Naive thymus-derived CD4-positive, alpha-beta T cell (primary cell): ENCODE measurements around the gene ATOH8. TPM values are rescaled to one million over a fixed set of nuclear protein-coding genes. Genes with fewer than 3 reads are reported as not detected.

Source experiments
- ATAC-seq: fragments of 150-1000 bp; cut with Tn5 transposase; 2 replicates; pipeline ENCODE4 v1.10.0; 2021; ENCODE audit warnings: mild to moderate bottlenecking, moderate library complexity
- CTCF ChIA-PET: fragments of 350-600 bp; sonication (Branson Sonifier 250); formaldehyde crosslinking; loops from one replicate; lab custom pipeline; 2021; ENCODE audit warnings: antibody characterized with exemption; lab: Charles Lee
- POLR2A ChIA-PET: fragments of 350-600 bp; sonication (Branson Sonifier 250); formaldehyde crosslinking; loops from one replicate; lab custom pipeline; 2021; ENCODE audit warnings: antibody characterized with exemption, inconsistent platforms; lab: Charles Lee
- DNase-seq, 9 donors: peaks; one replicate each; pipeline versions ENCODE4 v3.0.0 to v3.0.0-alpha.2; 2020 to 2022; ENCODE audit warnings: mixed read lengths in 1 of 9
- H3K27ac ChIP-seq: one replicate; pipeline ENCODE4 v1.7.0; 2013; ENCODE audit warnings: mild to moderate bottlenecking, low read depth, low read length, moderate library complexity
- H3K27me3 ChIP-seq, 2 donors: one replicate each; pipeline ENCODE4 v1.7.0; 2013; ENCODE audit warnings: low read length in 2 of 2, mild to moderate bottlenecking in 2 of 2, moderate library complexity in 2 of 2; ENCODE audit not compliant: control insufficient read depth in 2 of 2, insufficient read depth in 2 of 2
- H3K36me3 ChIP-seq, 3 experiments: 1 replicate in 2 of 3; 2 replicates in 1 of 3; pipeline ENCODE4 v1.7.0; 2013; ENCODE audit warnings: low read length in 3 of 3, mild to moderate bottlenecking in 3 of 3, moderate library complexity in 1 of 3; ENCODE audit not compliant: insufficient read depth in 3 of 3, control insufficient read depth in 2 of 3
- H3K4me1 ChIP-seq, 2 donors: one replicate each; pipeline ENCODE4 v1.7.0; 2013; ENCODE audit warnings: low read length in 2 of 2, mild to moderate bottlenecking in 2 of 2, moderate library complexity in 1 of 2; ENCODE audit not compliant: control insufficient read depth in 2 of 2, insufficient read depth in 2 of 2
- H3K4me3 ChIP-seq: 2 replicates; pipeline ENCODE4 v1.7.0; 2013; ENCODE audit warnings: mild to moderate bottlenecking, low read length
- H3K9me3 ChIP-seq, 3 experiments: 1 replicate in 2 of 3; 2 replicates in 1 of 3; pipeline ENCODE4 v1.7.0; 2013; ENCODE audit warnings: low read length in 3 of 3; ENCODE audit not compliant: control insufficient read depth in 2 of 3
- H3K27ac Mint-ChIP-seq, 9 donors: one replicate each; pipeline ENCODE4 v1.8.0; 2020 to 2022; ENCODE audit warnings: mixed read lengths in 9 of 9, mild to moderate bottlenecking in 8 of 9, moderate library complexity in 5 of 9, inconsistent platforms in 2 of 9
- H3K27me3 Mint-ChIP-seq, 5 donors: one replicate each; pipeline ENCODE4 v1.8.0; 2021 to 2022; ENCODE audit warnings: mixed read lengths in 5 of 5, mild to moderate bottlenecking in 1 of 5
- H3K36me3 Mint-ChIP-seq, 5 donors: one replicate each; pipeline ENCODE4 v1.8.0; 2020 to 2022; ENCODE audit warnings: mixed read lengths in 5 of 5, mild to moderate bottlenecking in 3 of 5, inconsistent platforms in 1 of 5
- H3K4me1 Mint-ChIP-seq, 7 donors: one replicate each; pipeline ENCODE4 v1.8.0; 2020 to 2022; ENCODE audit warnings: mixed read lengths in 7 of 7, mild to moderate bottlenecking in 3 of 7, inconsistent platforms in 1 of 7
- H3K4me3 Mint-ChIP-seq, 10 donors: one replicate each; pipeline ENCODE4 v1.8.0; 2020 to 2022; ENCODE audit warnings: mild to moderate bottlenecking in 10 of 10, mixed read lengths in 10 of 10, moderate library complexity in 6 of 10, inconsistent platforms in 2 of 10
- H3K9me3 Mint-ChIP-seq, 11 donors: one replicate each; pipeline ENCODE4 v1.8.0; 2020 to 2022; ENCODE audit warnings: mixed read lengths in 11 of 11, mild to moderate bottlenecking in 4 of 11, inconsistent platforms in 1 of 11, moderate library complexity in 1 of 11
- intact Hi-C, 2 donors: fragments of 100-400 bp; cut with micrococcal nuclease; formaldehyde crosslinking; loops; one replicate each; pipeline ENCODE4 v1.15.1; 2023
- polyA plus RNA-seq, 2 donors: library from polyadenylated mRNA; unstranded; fragments of 300-500 nt; fragmentation: Illumina TruSeq; gene quantifications; one replicate each; pipeline ENCODE4 v1.2.3, GENCODE V29; 2021
- total RNA-seq, 6 experiments: library from RNA in 5 of 6; stranded (reverse) in 5 of 6; gene quantifications; 1 replicate in 5 of 6; 2 replicates in 1 of 6; pipeline ENCODE4 v1.2.3 and lab custom pipeline; 2021 to 2026

The ATOH8 gene
- total and polyA plus RNA-seq, 7 experiments from 2014 or later: 0.42 to 0.73 TPM; not detected in 5

GRCh38 chr2:85750587-85751575, 2.9 kb upstream of the ATOH8 start:
- no peak overlapping the region for H3K27ac ChIP-seq
- H3K9me3 Mint-ChIP-seq: peaks cover 0 to 2% (median 0%) of the 10 kb centered on the region in 11 donors
- H3K27me3 Mint-ChIP-seq: peaks cover 47 to 89% (median 49%) of the 10 kb centered on the region in 5 donors
- H3K4me3 ChIP-seq: no peak overlapping the region
- H3K36me3 ChIP-seq: no peaks in the 10 kb centered on the region
- DNase-seq (peak in 7 of 9 donors; percentile 36 to 62 (median 42)), ATAC-seq (peak; percentile 79)
- ChIA-PET POLR2A (no interaction called here), CTCF (interaction anchor here (1.0 to 2.3 kb wide), 4 partner anchors 26 to 63 kb away, joined by 3 to 5 read pairs (median 4); no protein-coding TSS in a partner anchor)
- no peak overlapping the region for H3K27ac Mint-ChIP-seq
- H3K27me3 ChIP-seq: peaks cover 6 to 13% of the 10 kb centered on the region in 2 donors
- H3K4me3 Mint-ChIP-seq: peak overlapping the region in 1 of 10 donors; percentile 44
- intact Hi-C loops: loop anchor here (1.0 to 5.0 kb wide), 4 partner anchors 53 to 329 kb away; no protein-coding TSS in a partner anchor
- peaks cover 5 to 20% (median 17%) of the 10 kb centered on the region in 7 donors for H3K4me1 Mint-ChIP-seq
- no peaks in the 10 kb centered on the region for H3K9me3 ChIP-seq
- no peaks in the 10 kb centered on the region for H3K36me3 Mint-ChIP-seq
- H3K4me1 ChIP-seq: peaks cover 9 to 13% of the 10 kb centered on the region in 2 donors

- Histone ChIP-seq H3K27me3 (peaks cover 9 to 13% of the 10 kb centered on the region in 2 donors), H3K4me1 (peaks cover 9 to 13% of the 10 kb centered on the region in 2 donors), H3K36me3 (no peaks in the 10 kb centered on the region), H3K9me3 (no peaks in the 10 kb centered on the region), H3K27ac (no peak overlapping the region), H3K4me3 (no peak overlapping the region)
- POLR2A ChIA-PET: no interaction called here
- DNase-seq (no peak), ATAC-seq (no peak)
- Mint-ChIP-seq H3K27me3 (peaks cover 52 to 87% (median 53%) of the 10 kb centered on the region in 5 donors), H3K27ac (no peak overlapping the region), H3K36me3 (no peaks in the 10 kb centered on the region), H3K4me1 (peaks cover 5 to 21% (median 16%) of the 10 kb centered on the region in 7 donors), H3K9me3 (peaks cover 0 to 2% (median 0%) of the 10 kb centered on the region in 11 donors), H3K4me3 (peak overlapping the region in 5 of 10 donors; percentile 8 to 44 (median 23))
- CTCF ChIA-PET: interaction anchor here (0.5 to 2.3 kb wide), 2 partner anchors 61 to 71 kb away, joined by 4 to 5 read pairs; no protein-coding TSS in a partner anchor
- intact Hi-C loops: loop anchor here in 1 of 2 donors (2.0 to 5.0 kb wide), 2 partner anchors 53 to 326 kb away; no protein-coding TSS in a partner anchor
Observed at GRCh38 chr2:85751627-85752026, 2.2 kb upstream of the ATOH8 start.

DNA sequence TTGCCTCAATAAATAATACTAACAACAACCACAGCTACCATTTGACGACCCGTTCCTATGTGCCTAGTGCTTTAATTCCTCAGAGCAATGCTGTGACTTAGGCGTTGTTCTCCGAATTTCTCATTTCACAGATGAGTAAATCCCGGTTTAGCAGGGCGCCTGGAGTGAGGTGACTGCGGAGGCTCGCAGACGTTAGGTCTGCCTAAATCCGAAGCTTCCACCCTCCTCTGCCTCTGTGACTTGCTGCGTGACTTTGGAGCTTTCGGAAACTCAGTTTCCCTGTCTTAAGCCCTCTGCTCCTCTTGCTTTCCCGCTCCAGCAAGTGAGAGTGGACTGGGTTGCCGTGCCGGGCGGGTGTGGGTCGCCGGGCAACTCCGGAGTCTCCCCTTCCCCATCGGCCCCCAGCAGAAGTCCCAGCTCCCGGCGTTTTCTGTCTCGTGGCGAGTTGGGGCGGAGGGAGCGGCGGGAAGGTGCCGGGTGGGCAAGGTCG, 711 bp upstream of the ATOH8 start:
- Mint-ChIP-seq H3K4me1 (peaks cover 5 to 23% (median 16%) of the 10 kb centered on the region in 7 donors), H3K27me3 (peaks cover 56 to 83% (median 62%) of the 10 kb centered on the region in 5 donors), H3K4me3 (peak overlapping the region in 9 of 10 donors; percentile 38 to 83 (median 54)), H3K27ac (no peak overlapping the region), H3K9me3 (peaks cover 0 to 2% (median 0%) of the 10 kb centered on the region in 11 donors), H3K36me3 (no peaks in the 10 kb centered on the region)
- H3K36me3 ChIP-seq: no peaks in the 10 kb centered on the region
- DNase-seq (no peak), ATAC-seq (no peak)
- H3K4me1 ChIP-seq: peaks cover 9 to 13% of the 10 kb centered on the region in 2 donors
- intact Hi-C loops: loop anchor here in 1 of 2 donors (2.0 to 5.0 kb wide), 2 partner anchors 52 to 324 kb away; no protein-coding TSS in a partner anchor
- no peak overlapping the region for H3K27ac ChIP-seq
- H3K27me3 ChIP-seq: peaks cover 10 to 13% of the 10 kb centered on the region in 2 donors
- POLR2A ChIA-PET: no interaction called here
- H3K4me3 ChIP-seq: no peak overlapping the region
- H3K9me3 ChIP-seq: no peaks in the 10 kb centered on the region
- CTCF ChIA-PET: interaction anchor here (1.2 to 1.5 kb wide), 2 partner anchors 62 to 326 kb away, joined by 3 read pairs; no protein-coding TSS in a partner anchor

GRCh38 chr2:85754313-85755095, 713 bp downstream of the ATOH8 start:
- peaks cover 10 to 13% of the 10 kb centered on the region in 2 donors for H3K27me3 ChIP-seq
- DNase-seq: peak in 6 of 9 donors; percentile 9 to 57 (median 35)
- intact Hi-C loops: loop anchor here in 1 of 2 donors (5.0 kb wide), 1 partner anchor 323 kb away; no protein-coding TSS in a partner anchor

DNA sequence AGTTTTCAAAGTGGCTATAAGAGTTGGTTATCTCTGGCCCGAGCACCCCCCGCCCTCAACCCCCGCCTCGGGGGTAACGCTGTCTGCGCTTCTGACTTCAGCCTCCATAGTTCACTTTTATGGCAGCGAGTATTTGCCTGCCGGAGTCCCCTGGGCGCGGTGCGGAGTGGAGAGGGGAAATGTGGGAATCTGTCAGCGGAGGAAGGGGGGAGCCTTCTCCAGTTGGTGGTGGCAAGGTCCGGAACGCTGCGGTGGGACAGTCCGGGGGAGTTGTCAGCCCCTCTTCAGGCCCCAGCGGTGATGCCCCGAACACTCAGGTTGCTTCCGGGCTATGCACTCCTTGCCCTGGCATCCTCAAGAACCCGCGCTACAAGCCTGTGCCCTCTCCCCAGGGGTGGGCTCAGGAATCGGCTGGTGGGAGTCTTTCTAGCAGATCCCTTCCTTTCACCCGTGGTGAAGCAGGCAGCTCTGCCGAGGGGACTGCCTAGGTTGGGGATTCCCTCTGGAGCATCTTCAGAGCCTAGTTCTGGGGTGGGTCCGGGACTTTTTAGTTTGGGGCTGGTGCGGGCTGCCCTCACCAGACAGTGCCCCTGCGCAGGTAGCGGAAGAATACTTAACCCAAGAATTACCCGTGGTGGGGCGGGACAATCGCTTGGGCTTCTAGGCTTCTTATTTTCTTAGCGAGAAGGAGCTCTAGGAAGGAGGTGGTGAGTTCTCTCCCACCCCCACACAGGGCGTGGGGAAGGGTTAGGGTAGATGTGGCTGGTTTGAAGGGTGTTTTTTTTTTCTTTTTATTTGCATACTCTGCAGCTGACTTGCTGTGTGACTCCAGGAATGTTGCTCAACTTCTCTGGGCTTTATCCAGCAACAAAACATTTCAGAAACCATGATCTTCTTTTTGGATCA, 1.6 kb downstream of the ATOH8 start:
- Mint-ChIP-seq H3K9me3 (peaks cover 0 to 2% (median 0%) of the 10 kb centered on the region in 11 donors), H3K27ac (peak overlapping the region in 2 of 9 donors; percentile 32 to 38), H3K4me1 (peaks cover 5 to 23% (median 16%) of the 10 kb centered on the region in 7 donors), H3K27me3 (peaks cover 53 to 69% (median 61%) of the 10 kb centered on the region in 5 donors), H3K4me3 (peak overlapping the region; percentile 70 to 86 (median 78)), H3K36me3 (no peaks in the 10 kb centered on the region)
- Histone ChIP-seq H3K27me3 (peaks cover 10 to 11% of the 10 kb centered on the region in 2 donors), H3K27ac (no peak overlapping the region), H3K4me3 (peak overlapping the region; percentile 6), H3K36me3 (no peaks in the 10 kb centered on the region), H3K4me1 (peaks cover 9 to 13% of the 10 kb centered on the region in 2 donors), H3K9me3 (no peaks in the 10 kb centered on the region)
- ChIA-PET POLR2A (no interaction called here), CTCF (no interaction called here)
- ATAC-seq (no peak), DNase-seq (peak in 3 of 9 donors; percentile 14 to 24 (median 19))
- intact Hi-C loops: no loop called here

More at GRCh38 chr2:85754313-85755095, 713 bp downstream of the ATOH8 start:
- ChIA-PET POLR2A (no interaction called here), CTCF (no interaction called here)
- no peak overlapping the region for H3K27ac ChIP-seq
- no peak overlapping the region for H3K4me3 ChIP-seq
- peak overlapping the region; percentile 70 to 86 (median 78) for H3K4me3 Mint-ChIP-seq
- no peaks in the 10 kb centered on the region for H3K36me3 Mint-ChIP-seq
- peak; percentile 33 for ATAC-seq
- peaks cover 9 to 13% of the 10 kb centered on the region in 2 donors for H3K4me1 ChIP-seq
- H3K27ac Mint-ChIP-seq: peak overlapping the region in 2 of 9 donors; percentile 48 to 66
- no peaks in the 10 kb centered on the region for H3K9me3 ChIP-seq
- peaks cover 53 to 73% (median 61%) of the 10 kb centered on the region in 5 donors for H3K27me3 Mint-ChIP-seq
- peaks cover 0 to 2% (median 0%) of the 10 kb centered on the region in 11 donors for H3K9me3 Mint-ChIP-seq
- H3K4me1 Mint-ChIP-seq: peaks cover 5 to 23% (median 16%) of the 10 kb centered on the region in 7 donors
- H3K36me3 ChIP-seq: no peaks in the 10 kb centered on the region
